ENCODE results near the gene MAPK10.

The MAPK10 gene

DNA sequence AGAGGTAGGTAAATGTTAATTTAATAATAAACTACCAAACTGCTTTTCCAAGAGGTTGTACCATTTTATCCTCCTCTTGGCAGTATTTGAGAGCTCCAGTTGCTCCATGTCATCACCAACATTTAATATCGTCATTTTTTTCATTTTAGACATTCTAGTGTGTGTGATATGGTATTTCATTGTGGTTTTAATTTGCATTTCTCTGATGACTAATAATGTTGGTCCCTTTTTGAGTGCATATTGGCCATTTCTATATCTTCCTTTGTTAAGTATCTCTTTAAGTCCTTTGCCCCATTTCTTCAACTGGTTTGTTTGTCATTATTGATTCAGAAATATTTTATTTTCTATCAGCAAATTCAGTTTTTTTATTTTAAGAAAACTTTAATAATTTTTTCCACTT is 88.8 kb downstream of the MAPK10 start:
- peak; percentile 9 for DNase-seq

GRCh38 chr4:86269354-86269753 is 90.5 kb downstream of the MAPK10 start:
- no peak for DNase-seq

- no peak for DNase-seq
These were observed 95.6 kb downstream of the MAPK10 start for GRCh38 chr4:86264241-86264640.

DNA sequence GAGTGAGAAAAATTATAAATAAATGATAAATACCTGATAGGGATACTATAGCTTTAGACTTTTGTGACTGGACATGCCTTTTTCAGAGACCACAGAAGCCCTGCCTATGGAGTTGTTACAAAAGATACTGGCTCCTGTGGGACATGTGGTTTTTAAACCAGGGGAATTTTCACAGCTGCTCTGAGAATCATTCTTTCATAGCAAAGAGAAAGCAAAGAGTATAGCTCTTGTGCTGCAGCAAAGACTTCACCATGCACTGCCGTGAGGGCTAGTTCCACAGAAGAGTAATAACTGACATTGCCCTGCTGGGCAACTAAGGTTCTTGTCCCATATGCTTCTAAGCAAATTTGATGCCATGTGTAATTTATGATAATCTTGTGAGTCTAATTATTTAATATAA is 98.2 kb downstream of the MAPK10 start:
- DNase-seq: no peak

DNA sequence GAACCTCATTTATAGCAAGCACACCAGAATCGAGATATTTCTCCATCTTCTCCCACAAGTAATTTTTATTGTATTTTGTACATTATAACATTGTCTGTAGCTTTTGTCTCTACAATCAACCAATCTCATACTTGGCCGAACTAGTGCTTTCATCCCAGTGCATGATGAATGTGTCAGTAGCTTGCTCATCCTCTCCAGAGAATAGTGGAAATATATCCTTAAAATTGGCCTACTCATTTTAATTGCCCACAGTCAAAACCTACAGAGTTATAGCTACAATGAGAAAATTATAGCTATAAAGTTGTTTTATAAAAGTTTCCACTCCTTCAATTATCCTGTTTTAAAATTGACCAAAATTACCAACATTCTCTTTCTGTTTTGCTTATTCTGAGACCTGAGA is 103.8 kb downstream of the MAPK10 start:
- DNase-seq: no peak

DNA sequence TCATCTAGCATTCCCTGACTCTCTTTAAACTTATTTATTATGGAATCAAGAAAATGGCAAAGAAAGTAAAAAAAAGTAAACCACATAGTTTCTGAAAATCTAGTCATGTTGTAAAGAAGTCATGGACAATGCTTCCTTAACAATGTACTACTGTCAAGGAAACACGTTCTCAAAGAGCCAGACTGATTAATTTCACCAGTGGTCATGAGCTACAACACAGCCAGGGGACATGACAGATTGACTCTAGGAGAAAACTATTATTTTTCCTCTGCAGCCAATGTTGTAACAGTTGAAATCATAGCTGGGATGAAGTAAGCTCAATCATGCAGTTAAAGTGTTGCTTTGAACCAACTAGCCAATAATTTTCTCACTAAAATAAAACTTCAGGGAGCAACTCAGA is 109.2 kb downstream of the MAPK10 start:
- DNase-seq: no peak

- DNase-seq: no peak
These were observed 109.8 kb downstream of the MAPK10 start for GRCh38 chr4:86250006-86250405.

DNA sequence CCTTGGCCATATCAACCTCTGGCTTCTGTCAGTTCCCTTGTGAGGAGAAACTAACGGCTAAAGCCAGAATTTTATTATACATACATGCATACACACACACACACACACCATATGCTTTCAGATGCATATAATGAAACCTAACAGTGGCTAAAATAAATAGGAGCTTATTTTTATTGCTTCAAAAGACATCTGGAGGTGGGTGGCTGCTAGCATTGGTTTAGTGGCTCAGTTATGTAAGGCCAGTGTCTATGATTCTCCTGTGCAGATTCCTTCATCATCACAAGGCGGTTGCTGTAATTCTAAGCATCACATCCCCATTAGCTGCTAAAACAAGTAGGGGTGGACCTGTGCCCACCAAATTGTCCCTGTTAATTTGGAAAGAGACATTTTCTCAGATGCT is 110.8 kb downstream of the MAPK10 start:
- DNase-seq: no peak

GRCh38 chr4:86247906-86248305 is 111.9 kb downstream of the MAPK10 start:
- DNase-seq: no peak

GRCh38 chr4:86247320-86247719 is 112.5 kb downstream of the MAPK10 start:
- no peak for DNase-seq

- DNase-seq: no peak
These were observed 116.1 kb downstream of the MAPK10 start for GRCh38 chr4:86243750-86244149.

- DNase-seq: no peak
These were observed 117.2 kb downstream of the MAPK10 start for GRCh38 chr4:86242677-86243076.

GRCh38 chr4:86235549-86235948 is 124.3 kb downstream of the MAPK10 start:
- no peak for DNase-seq

GRCh38 chr4:86233681-86234080 is 126.2 kb downstream of the MAPK10 start:
- peak; percentile 82 for DNase-seq

GRCh38 chr4:86233090-86233489 is 126.8 kb downstream of the MAPK10 start:
- DNase-seq: no peak

DNA sequence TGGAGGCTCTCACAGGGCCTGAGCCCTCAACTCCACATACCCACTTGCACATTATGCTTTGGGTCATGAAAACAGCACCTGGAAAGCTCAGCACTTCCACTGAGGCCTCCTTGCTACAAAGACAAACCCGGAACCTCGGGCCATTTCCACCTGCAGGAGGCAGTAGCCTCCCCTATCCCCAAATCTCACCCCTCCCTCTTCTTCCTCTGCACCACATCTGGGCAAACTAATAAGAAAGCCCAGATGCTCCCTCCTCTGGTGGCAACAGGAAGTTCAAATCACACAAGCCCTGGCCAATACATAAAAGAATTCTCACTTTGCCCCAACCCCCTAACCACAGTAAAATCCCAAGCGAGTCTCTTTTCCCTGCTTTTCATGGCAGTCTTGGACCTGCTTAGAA is 136.4 kb downstream of the MAPK10 start:
- DNase-seq: peak; percentile 40

- no peak for DNase-seq
These were observed 138.9 kb downstream of the MAPK10 start for GRCh38 chr4:86221002-86221401.

- peak; percentile 48 for DNase-seq
These were observed 139.7 kb downstream of the MAPK10 start for GRCh38 chr4:86220121-86220520.

- peak; percentile 35 for DNase-seq
These were observed 140.9 kb downstream of the MAPK10 start for GRCh38 chr4:86218746-86219473.

DNA sequence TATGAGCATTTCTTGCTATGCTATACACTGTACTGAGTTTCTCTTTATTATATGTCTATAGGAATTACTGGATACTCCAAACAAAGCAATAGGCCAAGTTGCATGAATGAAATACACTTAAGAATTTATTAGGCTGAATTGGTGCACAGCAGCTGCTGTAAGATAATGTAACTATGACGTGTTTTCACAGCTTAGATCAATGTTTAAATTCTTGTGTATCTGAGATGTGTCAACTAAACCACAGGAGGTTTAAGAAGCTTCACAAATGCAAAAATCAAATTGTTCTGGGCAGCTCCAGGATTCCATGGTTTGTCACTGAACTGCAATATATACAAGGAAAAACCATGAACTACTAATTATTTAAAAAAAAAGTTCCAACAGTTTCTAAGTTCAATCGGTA is 156.7 kb downstream of the MAPK10 start:
- DNase-seq: no peak

GRCh38 chr4:86185659-86186058 is 174.2 kb downstream of the MAPK10 start:
- DNase-seq: no peak

- no peak for DNase-seq
These were observed 175.0 kb downstream of the MAPK10 start for GRCh38 chr4:86184901-86185285.

- no peak for DNase-seq
These were observed 175.5 kb downstream of the MAPK10 start for GRCh38 chr4:86184216-86184900.

DNA sequence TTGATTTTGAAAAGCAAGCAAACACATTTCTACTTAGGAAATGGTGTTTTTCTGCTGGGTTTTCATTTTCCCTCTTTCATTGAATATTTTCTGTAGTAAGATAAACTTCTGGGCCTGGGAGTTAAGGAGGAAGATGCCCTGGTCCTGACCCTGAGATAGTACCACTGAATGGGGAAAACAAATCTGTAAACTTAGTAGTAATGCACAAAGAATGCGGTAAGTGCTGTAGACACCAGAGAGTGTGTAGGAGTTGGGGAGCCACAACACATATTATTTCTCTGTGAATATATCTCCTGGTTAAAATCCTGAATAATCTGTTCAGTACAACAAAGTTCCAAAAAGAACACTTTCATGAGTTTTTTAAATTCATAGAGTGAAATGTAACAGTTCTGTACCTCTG is 178.3 kb downstream of the MAPK10 start:
- peak; percentile 37 for DNase-seq

DNA sequence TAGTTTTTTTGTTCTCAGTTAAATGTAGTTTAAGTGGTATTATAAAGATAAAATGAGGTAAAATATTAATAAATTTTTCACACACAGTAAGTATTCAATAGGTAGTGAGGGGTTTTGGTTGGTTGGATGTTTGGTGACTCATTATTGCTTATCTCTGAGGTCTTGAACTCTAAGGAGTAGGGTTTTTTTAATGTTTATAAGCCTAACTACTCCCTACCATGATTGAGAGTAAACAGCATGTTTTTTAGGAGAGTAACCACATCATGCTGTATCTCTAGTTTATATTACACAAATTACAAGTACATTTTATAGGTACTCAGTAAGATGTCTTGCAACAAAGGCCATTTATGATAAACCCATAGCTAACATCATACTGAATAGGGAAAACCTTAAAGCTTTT is 181.6 kb downstream of the MAPK10 start:
- no peak for DNase-seq
